SK-N-MC (cell line): Measurements from ENCODE around the gene EXTL1.

Experiments
- DNase-seq: peaks from one replicate; pipeline ENCODE4 v3.0.0-alpha.2; 2011; ENCODE audit warnings: low read depth, low spot score
- H3K27ac ChIP-seq: fragments of 200-600 bp; sonication (generic); 2 replicates; pipeline ENCODE4 v1.5.1; 2016; ENCODE audit warnings: mixed run types
- H3K36me3 ChIP-seq: fragments of 200-600 bp; sonication (generic); 2 replicates; pipeline ENCODE4 v1.6.1; 2017; ENCODE audit warnings: antibody characterized with exemption, low read length, mixed read lengths; ENCODE audit not compliant: insufficient read depth
- H3K4me3 ChIP-seq: fragments of 200-600 bp; sonication (generic); 2 replicates; pipeline ENCODE4 v1.5.1; 2016
- H3K9ac ChIP-seq: fragments of 200-600 bp; sonication (generic); 2 replicates; pipeline ENCODE4 v1.8.0; 2017; ENCODE audit warnings: mixed run types, mixed read lengths; ENCODE audit not compliant: insufficient read length
- H3K9me3 ChIP-seq: fragments of 200-600 bp; sonication (generic); 2 replicates; pipeline ENCODE4 v1.6.1; 2017; ENCODE audit warnings: low read depth, mild to moderate bottlenecking, antibody characterized with exemption, low read length, moderate library complexity, mixed read lengths
- EZH2 ChIP-seq: fragments of 200-600 bp; sonication (generic); IDR thresholded peaks from one replicate; pipeline ENCODE4 v1.6.1; 2017; ENCODE audit warnings: antibody characterized with exemption
- FOXP2 ChIP-seq: optimal IDR thresholded peaks from 2 replicates; pipeline ENCODE3; 2011; ENCODE audit warnings: mild to moderate bottlenecking, moderate library complexity; ENCODE audit not compliant: insufficient read depth; ENCODE audit errors: extremely low read length, control extremely low read depth
- POLR2AphosphoS5 ChIP-seq: IDR thresholded peaks from 2 replicates; pipeline ENCODE4 v1.6.1; 2012; ENCODE audit warnings: mild to moderate bottlenecking, low read depth, low read length, borderline replicate concordance

EXTL1 gene

GRCh38 chr1:26041978-26042377, 20.4 kb downstream of the EXTL1 start:
- TF ChIP-seq EZH2: no peak
- no peak for TF ChIP-seq FOXP2
- TF ChIP-seq POLR2AphosphoS5: no peak
- DNase-seq: no peak
- Histone ChIP-seq H3K9me3 (no peaks in the 10 kb centered on the region), H3K27ac (no peak overlapping the region), H3K36me3 (no peaks in the 10 kb centered on the region), H3K9ac (no peak overlapping the region), H3K4me3 (no peak overlapping the region)

DNA sequence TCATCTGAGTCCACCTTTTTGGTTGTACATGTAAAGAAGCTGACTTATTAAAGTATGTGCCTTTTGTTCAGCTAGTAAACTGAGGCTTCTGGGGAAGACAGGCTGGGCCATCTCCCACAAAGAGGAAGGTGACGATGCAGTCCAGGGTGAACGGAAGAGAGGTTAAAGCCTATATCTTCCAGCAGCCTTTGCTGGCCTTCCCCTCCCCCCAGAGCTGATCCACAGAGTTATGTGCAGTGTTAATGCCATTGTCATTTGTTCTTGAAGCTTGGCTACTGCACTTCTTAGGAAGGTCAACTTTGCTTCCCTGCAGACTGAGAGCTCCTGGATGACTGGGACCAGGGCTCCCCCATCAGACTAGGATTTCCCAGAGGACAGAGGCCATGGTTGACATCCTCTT, 22.2 kb downstream of the EXTL1 start:
- no peaks in the 10 kb centered on the region for H3K36me3 ChIP-seq
- no peak overlapping the region for H3K4me3 ChIP-seq
- no peak overlapping the region for H3K27ac ChIP-seq
- TF ChIP-seq POLR2AphosphoS5 (no peak), EZH2 (no peak), FOXP2 (no peak)
- H3K9me3 ChIP-seq: no peaks in the 10 kb centered on the region
- H3K9ac ChIP-seq: no peak overlapping the region
- no peak for DNase-seq

GRCh38 chr1:26044414-26044813, 22.8 kb downstream of the EXTL1 start:
- no peak for DNase-seq
- H3K36me3 ChIP-seq: no peaks in the 10 kb centered on the region
- no peak overlapping the region for H3K27ac ChIP-seq

GRCh38 chr1:26044971-26045721, 23.6 kb downstream of the EXTL1 start:
- no peak for TF ChIP-seq POLR2AphosphoS5
- TF ChIP-seq EZH2: no peak
- no peak for TF ChIP-seq FOXP2
- H3K9ac ChIP-seq: no peak overlapping the region
- peak overlapping the region; percentile 18; the same call in 1 of the 2 replicates for H3K4me3 ChIP-seq
- no peak for DNase-seq
- no peaks in the 10 kb centered on the region for H3K9me3 ChIP-seq
- H3K36me3 ChIP-seq: no peaks in the 10 kb centered on the region
- no peak overlapping the region for H3K27ac ChIP-seq

More at GRCh38 chr1:26044414-26044813, 22.8 kb downstream of the EXTL1 start:
- H3K4me3 ChIP-seq: no peak overlapping the region
- H3K9me3 ChIP-seq: no peaks in the 10 kb centered on the region
- H3K9ac ChIP-seq: no peak overlapping the region
- TF ChIP-seq EZH2 (no peak), POLR2AphosphoS5 (no peak), FOXP2 (no peak)

DNA sequence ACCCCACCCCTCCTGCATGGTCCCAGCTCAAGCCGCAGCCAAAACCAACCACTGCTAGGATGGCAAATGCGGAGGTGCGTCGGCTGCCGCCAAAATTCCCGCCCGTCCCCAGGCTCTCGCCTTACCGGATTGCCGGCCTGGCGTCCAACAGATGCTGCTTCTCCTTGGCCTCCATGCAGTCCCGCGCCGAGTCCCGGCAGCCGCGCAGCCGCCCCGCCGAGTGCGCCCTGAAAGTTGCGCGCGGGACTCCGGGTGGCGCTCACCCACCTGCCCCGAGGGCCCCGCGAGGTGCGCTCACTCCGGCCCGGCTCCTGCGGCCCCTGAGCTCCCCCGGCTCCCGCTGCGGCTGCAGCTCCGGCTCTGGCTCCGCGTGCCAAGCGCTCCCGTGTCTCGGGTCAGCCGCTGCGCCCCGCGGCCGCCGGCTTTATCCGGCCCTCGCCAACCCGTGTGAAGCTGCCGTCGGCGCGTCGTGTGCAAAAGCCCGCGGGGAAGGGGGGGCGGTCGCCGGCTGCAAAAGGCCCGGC, 24.2 kb downstream of the EXTL1 start, which contains the start of gene SLC30A2:
Gene SLC30A2, minus strand, starts transcription at position 397 of the 524 bp plus-strand sequence. Its CDS starts 222 bp downstream, at position 175.
- no peak within 1 kb of the TSS for H3K27ac ChIP-seq
- no peak for DNase-seq
- H3K36me3 ChIP-seq: no peaks in the 10 kb centered on the region
- no peak within 1 kb of the TSS for H3K9ac ChIP-seq
- peak within 1 kb of the TSS; percentile 18; the same call in 1 of the 2 replicates for H3K4me3 ChIP-seq
- no peak for TF ChIP-seq FOXP2
- TF ChIP-seq EZH2: no peak
- no peak for TF ChIP-seq POLR2AphosphoS5
- H3K9me3 ChIP-seq: no peaks in the 10 kb centered on the region

DNA sequence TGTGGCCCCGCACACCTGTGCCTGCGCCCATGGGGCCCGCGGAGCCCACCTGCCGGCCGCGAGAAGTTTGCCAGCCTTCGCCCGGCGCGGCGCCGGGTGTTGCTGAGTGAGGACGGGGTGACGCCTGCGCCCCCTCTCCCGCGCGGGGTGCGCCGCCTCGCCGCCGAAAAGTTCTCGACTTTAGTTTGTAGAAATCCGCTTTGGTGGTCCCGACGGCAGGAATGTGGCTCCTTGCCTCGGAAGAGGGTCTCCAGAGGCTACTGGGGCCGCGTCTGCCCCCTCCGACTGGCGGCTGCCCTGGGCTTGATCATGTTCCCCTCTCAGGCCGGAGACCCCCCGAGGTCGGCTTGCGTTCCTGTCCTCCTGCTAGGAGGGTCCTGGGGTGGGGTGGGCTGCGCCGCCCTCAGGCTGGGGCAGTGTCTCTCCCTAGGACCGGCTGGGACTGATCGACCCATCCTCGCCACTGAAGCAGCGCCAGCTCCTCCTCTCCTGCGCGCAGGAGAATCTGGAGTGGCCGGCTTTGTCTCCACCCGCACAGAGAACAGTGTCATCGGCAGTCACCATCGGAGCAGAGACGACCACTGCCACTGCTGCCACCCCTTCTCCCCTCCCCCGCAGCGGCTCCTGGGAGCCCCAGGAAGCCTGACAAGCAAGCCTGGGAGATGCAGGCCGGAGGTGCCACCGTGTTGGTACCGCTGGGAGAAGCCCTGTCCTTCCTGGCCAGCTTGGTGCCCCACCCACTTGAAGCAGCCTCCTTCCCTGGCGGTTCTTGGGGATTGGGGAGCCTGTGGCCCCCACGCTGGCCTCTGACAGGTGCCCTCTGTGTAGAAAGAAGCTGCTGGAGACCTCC, 24.9 kb downstream of the EXTL1 start:
- no peak overlapping the region for H3K27ac ChIP-seq
- DNase-seq: no peak
- H3K36me3 ChIP-seq: no peaks in the 10 kb centered on the region
- no peak overlapping the region for H3K9ac ChIP-seq
- H3K4me3 ChIP-seq: no peak overlapping the region
- H3K9me3 ChIP-seq: no peaks in the 10 kb centered on the region
- TF ChIP-seq FOXP2: no peak
- no peak for TF ChIP-seq POLR2AphosphoS5
- TF ChIP-seq EZH2: no peak

GRCh38 chr1:26047278-26047874, 25.8 kb downstream of the EXTL1 start:
- no peak overlapping the region for H3K4me3 ChIP-seq
- no peak overlapping the region for H3K27ac ChIP-seq
- no peak for TF ChIP-seq FOXP2
- TF ChIP-seq POLR2AphosphoS5: no peak
- TF ChIP-seq EZH2: no peak
- H3K36me3 ChIP-seq: no peaks in the 10 kb centered on the region
- no peak overlapping the region for H3K9ac ChIP-seq
- DNase-seq: no peak
- no peaks in the 10 kb centered on the region for H3K9me3 ChIP-seq
